Uterus (tissue), 2 donors: ENCODE results near the gene ARID2.

Experiments
- POLR2A ChIP-seq, 2 donors: fragments of 450-650 bp; IDR thresholded peaks; one replicate each; pipeline ENCODE4 v1.6.1; 2016; ENCODE audit warnings: antibody characterized with exemption in 2 of 2, mild to moderate bottlenecking in 1 of 2, moderate library complexity in 1 of 2
- TF ChIP-seq, protein P1 (sequence below), 4 experiments: fragments of 200-600 bp in 2 of 4; fragments of 450-650 bp in 2 of 4; sonication (generic) in 2 of 4; IDR thresholded peaks; one replicate each; pipeline ENCODE4 v1.5.1; 2016 to 2019; ENCODE audit warnings: antibody characterized with exemption in 4 of 4, mild to moderate bottlenecking in 2 of 4, moderate library complexity in 1 of 4

- TF ChIP-seq, protein P1, sequence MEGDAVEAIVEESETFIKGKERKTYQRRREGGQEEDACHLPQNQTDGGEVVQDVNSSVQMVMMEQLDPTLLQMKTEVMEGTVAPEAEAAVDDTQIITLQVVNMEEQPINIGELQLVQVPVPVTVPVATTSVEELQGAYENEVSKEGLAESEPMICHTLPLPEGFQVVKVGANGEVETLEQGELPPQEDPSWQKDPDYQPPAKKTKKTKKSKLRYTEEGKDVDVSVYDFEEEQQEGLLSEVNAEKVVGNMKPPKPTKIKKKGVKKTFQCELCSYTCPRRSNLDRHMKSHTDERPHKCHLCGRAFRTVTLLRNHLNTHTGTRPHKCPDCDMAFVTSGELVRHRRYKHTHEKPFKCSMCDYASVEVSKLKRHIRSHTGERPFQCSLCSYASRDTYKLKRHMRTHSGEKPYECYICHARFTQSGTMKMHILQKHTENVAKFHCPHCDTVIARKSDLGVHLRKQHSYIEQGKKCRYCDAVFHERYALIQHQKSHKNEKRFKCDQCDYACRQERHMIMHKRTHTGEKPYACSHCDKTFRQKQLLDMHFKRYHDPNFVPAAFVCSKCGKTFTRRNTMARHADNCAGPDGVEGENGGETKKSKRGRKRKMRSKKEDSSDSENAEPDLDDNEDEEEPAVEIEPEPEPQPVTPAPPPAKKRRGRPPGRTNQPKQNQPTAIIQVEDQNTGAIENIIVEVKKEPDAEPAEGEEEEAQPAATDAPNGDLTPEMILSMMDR (IDR thresholded peaks at IDR 0.05) = no peak
- TF ChIP-seq POLR2A (IDR thresholded peaks at IDR 0.05) = no peak
Observed at GRCh38 chr12:45775964-45776363, 46.5 kb downstream of the ARID2 start.
